Activated CD4-positive, alpha-beta T cell treated with anti-CD3 and anti-CD28 coated beads for 4 hours (primary cell): ENCODE data around the gene RPS5.
"Not testable (repeated sequence)": the region's sequence is repeated elsewhere in the genome, so short reads cannot be mapped to it uniquely, and the experiment has no call there.

ENCODE experiments used
- DNase-seq, 2 donors: peaks; one replicate each; pipeline ENCODE4 v3.0.0-alpha.2; 2020

Gene RPS5

DNA sequence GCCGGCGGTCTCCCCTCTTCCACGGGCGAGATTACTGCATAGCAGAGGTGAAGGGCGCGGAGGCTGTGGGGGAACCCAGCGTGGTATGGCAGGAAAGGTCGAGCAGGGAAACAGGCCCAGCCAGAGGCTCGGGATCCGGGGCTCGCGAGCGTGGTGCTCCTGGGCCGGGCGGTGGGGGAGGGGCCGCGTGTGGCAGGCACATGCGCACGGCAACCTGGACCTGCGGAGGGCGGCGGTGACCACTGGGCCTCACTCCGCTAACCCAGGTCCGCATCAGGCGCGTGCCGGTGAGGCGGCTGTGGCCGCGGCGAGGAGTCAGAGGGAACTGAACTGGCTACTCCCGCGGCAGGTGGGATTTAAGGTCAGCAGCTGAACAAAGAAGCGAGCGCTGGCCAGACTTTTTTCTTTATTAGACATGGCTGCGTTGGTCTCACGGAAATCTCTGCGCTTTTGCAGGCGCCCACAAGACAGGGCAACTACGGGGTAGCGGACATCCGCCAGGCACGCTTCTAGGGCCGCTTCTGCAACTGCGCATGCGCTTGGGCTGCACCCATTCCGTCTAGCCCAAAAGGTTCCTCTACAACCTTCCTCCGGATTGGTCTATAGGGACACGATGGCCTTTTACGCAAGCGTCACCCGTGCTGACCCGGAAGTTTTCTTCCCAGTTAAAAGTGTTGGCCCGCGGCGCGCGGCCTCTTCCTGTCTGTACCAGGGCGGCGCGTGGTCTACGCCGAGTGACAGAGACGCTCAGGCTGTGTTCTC, at the start of gene RPS5:
Gene RPS5 (plus strand): TSS at position 694 of the 762 bp plus-strand sequence. CDS start 869 bp downstream, outside the sequence.
- peak; percentile 94 to 95 for DNase-seq

DNA sequence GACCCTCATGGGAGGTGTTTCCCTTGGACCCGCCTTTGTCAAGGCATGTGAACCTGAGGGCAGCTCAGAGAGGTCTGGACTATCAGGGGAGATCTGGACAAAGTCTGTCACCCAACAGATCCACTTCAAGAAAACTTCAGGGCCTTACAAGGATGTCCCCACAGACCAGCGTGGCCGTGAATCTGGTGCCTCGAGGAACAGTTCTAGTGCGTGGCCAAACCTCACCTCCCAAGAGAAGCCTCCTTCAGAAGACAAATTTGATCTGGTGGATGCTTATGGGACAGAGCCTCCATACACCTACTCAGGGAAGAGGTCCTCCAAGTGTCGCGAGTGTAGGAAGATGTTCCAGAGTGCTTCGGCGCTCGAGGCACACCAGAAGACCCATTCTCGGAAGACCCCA, 48.7 kb upstream of the RPS5 start:
- DNase-seq: no peak

DNA sequence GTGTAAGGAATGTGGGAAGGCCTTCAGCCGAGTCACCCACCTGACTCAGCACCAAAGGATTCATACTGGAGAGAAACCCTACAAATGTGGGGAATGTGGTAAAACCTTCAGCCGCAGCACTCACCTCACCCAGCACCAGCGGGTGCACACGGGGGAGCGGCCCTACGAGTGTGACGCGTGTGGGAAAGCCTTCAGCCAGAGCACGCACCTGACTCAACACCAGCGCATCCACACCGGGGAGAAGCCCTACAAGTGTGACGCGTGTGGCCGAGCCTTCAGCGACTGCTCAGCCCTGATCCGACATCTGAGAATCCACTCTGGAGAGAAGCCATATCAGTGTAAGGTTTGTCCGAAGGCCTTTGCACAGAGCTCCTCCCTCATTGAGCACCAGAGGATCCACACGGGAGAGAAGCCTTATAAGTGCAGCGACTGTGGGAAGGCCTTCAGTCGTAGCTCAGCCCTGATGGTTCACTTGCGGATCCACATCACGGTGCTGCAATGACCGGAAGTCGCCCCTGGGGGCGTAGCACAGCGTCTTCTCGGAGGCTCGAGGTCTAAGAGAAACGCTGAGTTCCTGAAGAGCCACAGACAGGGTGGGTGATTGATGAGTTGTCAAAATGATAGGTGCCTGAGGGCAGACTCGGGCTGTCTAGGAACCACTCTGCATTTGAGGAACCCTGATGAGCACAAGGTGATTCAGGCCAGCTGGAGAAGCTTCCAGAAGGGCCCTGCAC, 48.1 kb upstream of the RPS5 start:
- no peak for DNase-seq

DNA sequence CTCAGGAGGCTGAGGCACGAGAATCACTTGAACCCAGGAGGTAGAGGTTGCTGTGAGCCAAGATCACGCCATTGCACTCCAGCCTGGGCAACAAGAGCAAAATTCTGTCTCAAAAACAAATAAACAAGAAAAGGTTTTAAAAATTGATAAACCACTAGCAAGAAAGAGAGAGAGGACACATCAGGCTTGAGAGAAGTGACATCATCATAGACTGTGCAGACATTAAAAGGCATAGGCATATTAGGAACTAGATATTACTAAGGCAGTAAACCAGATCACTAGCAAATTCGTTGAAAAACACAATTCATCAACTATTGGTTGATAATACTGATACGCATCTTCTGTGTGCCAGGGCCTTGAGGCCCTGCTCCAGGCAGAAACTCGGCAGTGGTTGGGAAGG, 41.5 kb upstream of the RPS5 start:
- no peak for DNase-seq

DNA sequence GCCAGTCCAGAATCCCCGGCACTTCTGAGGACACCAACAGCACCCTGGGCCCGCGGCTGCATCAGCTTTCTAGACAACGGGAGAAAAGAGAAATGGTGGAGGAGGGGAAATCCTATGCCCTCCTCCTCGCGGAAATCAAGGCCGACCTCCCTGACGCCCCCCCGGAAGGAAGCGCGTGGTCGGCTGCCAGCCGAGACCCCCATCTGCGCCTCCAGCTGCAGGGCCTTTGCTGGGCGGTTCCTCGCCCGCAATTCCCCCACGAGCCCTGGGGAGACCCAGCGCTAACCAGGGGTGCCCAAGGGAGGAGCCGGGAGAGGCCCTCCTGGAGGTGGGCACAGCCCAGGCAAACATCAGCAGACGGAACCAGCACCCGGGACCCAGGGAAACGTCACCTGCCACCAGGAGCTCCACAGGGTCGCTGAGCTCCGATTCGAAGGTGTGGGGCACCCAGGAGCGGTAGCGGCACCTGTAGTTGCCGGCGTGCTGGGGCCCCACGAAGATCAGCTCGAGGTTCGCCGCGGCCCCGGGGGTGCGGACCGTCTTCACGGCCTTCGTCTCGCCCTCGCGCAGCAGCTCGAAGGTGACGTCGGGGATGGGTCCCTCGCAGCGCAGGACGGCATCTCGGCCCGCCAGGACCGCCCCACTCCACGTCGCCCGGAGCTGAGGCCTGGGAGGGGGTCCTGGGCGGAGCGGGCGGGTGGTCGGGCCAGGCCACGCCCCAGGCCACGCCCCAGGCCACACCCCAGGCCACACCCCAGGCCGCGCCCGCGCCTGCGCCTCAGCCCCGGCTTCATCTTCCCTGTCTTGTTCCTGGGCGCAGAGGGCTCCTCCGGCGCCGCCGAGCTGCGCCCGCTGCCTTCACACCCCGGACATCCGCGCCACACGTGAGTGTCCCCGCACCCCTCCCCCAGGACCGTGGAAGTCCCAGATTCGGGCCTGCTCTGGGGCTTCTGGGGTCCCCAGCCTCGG, 39.8 kb upstream of the RPS5 start:
- peak; percentile 51 to 62 for DNase-seq

DNA sequence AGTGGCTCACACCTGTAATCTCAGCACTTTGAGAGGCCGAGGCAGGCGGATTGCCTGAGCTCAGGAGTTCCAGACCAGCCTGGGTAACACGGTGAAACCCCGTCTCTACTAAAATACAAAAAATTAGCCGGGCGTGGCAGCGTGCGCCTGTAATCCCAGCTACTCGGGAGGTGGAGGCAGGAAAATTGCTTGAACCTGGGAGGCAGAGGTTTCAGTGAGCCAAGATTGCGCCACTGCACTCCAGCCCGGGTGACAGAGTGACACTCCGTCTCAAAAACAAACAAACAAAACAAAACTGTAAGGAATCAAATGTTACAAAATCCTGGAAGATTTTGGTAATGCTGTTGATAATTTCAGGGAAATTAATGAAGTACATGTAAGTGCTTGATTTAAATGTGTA, 39.0 kb upstream of the RPS5 start:
- DNase-seq: not testable (repeated sequence)

DNA sequence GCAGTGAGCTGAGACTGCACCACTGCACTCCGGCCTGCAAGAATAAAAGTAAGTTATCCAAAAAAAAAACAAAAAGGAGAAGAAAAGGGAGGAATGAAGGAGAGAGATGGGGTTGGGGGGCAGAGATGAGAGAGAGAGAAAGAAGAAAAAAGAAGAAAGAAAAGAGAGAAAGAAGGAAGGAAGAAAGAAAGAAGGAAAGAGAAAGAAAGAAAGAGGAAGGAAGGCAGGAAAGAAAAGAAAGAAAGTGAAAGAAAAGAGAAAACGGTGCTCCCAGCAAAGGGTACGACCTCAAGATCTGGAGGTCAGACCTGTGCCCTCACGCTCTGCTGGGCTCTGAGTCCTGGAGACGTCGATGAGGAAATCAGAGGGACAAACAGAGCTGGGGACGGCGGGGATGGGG, 37.5 kb upstream of the RPS5 start:
- no peak for DNase-seq

DNA sequence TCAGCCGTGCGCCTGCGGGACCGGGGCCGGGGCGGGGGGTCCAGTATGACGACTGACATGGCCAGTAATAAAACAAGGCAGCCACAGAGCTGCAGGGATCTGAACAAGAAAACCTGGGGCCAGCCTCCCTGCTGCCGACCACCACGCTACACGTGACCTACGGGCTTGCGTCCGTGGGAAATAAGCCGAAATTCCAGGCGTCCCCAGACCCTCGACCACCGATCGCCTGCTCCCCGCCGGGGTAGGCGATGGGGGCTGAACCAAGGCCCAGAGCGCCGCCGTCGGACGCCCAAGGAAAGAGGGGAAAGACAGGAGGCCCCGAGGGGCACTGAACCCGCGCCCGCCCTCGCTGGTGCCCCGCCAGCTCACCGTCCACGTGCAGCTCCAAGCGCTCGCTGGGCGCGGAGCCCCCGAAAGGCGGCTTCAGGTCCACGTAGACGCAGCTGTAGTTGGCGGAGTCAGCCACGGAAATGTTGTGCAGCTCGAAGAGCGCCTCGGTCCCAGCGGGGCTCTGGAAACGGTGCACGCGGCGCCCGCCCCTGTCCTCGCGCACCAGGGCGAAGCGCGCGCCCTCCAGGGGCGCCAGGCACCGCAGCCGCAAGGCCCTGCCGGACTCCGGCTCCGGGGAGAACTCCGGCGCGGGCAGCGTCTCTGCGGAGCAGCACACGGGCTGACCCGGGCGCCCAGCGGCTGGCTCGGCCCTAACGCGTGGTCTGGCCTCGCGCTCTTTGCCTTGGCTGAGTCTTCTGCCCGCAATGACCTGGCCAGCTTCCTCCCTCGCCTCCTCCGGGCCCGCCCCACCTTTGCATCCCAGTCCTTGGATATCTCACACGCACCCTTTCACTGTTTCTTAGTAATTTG, 36.8 kb upstream of the RPS5 start:
- DNase-seq: no peak

DNA sequence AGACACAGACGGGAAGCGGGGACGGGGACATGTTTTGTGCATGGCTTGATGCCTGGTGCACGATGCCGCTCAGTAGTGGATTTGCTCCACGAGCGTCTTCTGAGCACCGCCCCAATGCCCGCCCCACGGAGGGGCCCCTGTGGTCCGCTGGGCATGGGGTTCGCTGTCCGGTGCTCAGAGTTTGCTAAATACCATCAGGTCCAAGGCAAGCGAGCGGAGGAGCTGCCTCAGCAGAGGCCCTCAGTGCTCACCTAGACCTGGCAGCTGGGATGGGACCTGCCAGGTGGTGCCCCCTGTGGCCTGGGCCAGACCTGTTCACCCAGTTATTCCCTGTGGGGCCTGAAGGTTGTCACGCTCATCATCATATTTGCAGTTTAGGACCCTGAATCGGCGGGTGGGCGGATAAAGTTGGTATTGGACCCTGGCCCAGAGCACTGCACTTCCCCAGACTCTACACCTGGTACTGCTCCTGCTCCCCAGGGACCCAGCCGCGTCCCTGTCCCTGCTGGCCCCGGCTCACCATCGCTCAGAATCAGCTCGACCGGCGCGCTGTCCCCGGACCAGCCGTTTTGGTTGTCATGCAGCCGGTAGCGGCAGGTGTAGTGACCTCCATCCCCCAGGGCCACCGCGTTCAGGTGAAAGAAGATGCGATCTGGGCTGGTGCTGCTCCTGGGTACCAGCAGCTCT, 36.1 kb upstream of the RPS5 start:
- DNase-seq: no peak

DNA sequence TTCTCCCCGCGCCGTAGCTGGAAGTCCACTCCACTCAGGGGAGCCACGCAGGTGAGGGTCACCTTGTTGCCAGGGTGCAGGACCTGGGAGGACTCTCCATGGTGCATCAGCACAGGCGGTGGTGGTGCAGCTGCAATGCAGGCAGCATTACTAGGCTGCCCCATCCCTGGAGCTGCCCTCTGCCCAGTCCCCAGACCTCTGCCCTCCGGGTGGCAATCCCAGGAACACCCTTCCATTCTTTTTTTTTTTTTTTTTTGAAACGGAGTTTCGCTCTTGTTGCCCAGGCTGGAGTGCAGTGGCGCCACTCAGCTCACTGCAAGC, 35.6 kb upstream of the RPS5 start:
- no peak for DNase-seq

DNA sequence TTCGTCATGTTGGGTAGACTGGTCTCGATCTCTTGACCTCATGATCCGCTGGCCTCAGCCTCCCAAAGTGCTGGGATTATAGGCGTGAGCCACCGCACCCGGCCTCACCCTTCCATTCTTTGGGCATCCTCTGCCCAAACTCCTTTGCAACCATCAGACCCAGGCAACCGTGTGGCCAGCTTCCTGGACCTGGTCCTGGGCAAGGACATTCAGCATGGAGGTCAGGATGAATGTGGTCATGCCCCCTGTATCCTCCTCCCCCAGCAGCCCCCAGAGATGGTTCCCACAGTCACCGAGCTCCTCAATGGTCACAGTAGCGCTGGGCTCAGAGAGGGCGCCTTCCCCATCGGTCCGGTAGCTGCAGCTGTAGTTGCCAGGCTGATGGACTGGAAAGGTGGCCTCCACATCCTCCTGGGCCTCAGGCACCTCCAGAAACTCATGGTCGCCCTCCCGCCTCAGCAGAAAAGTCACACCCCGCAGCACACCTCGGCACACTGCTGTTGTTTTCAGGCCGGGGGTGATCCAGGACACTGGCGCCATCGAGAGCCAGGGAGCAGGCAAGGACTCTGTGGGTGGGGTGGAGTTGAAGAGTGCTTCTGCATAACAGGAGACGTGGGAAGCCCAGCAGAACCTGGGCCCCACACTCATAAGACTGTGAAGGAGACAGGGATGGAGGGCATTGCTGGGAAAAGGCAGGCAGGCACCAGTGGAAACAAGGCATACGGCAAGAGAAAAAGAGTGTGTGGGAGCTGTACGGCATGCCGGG, 34.9 kb upstream of the RPS5 start:
- DNase-seq: no peak

DNA sequence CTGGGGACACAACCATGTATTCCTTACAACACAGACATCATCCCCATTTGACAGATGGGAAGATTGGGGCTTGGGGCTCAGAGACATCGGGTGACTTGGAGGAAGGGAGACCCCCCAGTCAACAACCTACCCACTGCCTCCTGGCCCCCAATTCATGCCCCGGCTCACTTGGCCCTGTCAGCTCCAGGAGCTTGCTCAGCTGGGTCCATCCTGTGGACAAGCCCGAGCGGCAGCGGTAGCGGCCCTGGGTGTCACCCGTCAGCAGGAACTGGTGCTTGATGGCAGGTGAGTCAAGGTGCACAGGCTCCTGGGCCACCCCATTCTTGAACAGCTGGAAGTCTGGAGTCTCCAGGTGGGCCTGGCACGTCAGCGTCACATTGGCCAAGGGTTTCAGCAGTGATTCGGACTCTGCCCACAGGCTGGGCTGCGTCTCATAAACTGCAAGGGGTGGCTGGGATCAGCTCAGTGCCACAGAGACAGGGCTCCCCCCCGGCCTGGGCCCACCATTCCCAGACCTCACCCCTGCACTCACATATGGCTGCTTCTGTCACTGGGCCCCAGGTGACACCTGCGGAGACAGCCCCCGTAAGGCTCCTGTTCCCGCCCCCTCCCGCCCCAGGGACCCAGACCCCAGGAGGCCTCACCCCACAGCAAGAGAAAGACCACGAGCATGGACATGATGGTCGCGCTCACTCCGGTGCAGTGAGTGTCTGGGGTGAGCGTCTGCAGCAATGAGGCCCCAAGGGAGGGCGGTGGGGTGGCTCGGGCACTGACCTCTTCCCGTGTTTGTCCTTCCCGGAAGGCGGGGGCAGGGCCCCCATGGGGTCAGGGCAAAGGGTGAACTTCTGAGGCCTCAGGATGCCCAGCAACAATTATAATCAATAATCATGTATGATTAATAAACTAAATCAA, 34.1 kb upstream of the RPS5 start, which contains the start of gene A1BG:
Gene A1BG (minus strand): TSS at position 733 of the 912 bp plus-strand sequence. CDS start 55 bp downstream, at position 678.
- no peak for DNase-seq

DNA sequence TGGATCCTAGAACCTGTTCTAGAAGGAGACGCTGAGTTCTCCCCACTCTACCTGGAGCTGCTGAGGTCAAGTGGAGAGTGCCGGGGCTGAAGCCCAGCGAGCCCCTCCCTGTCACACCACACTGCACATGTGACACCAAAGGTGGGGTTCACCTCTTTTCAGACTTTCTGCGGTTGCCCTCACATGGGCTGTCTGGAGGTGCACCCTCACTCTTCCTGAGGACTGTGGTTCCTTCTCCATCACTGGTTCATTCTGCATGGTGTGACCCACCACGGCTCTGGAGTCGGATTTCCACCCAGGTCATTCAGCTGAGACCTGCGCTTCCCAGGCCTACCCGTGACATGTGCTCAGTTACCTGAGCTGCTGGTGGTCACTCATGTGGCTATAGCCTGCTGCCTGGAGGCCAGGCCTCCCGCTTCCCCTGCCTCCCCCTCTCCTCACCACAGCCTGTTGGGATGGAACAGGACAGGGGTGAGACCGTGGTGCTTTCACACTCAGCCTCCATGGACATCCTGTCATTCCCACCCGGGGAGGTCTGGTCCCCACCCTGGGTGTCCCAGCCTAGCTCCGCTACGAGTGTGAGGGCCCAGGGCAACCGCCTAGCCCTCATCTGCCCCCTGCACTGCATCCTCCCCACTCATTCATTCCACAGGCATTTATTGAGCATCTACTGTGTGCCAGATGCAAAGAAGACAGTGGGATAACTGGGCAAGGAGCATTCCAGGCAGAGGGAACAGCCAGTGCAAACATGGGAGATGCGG, 33.2 kb upstream of the RPS5 start:
- no peak for DNase-seq

DNA sequence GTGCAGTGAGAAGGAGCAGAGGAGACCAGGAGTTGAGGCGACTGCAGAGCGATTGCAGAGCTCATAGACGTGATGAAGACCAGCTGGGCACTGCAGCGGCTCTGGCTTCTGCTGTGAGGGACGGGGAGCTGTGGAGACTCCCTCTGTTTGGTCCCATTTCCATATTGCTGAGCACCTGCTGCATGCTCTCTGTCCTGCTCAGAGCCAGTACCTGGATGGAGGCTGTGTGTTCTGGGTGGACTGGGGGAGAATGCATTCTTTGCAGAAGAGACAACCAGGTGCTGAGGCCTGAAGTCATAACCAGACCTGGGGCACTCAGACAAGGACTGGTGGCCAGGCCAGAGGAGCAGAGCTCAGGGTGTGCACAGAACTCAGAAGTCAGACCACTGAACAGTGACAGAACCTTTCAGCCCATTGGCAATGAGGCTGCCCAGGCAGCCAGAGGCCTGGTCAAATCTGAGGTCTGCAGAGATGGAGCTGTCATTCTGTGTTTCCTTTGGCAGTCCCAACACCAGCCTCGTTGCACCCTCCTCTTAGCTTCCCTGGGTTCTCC, 32.5 kb upstream of the RPS5 start:
- DNase-seq: no peak

DNA sequence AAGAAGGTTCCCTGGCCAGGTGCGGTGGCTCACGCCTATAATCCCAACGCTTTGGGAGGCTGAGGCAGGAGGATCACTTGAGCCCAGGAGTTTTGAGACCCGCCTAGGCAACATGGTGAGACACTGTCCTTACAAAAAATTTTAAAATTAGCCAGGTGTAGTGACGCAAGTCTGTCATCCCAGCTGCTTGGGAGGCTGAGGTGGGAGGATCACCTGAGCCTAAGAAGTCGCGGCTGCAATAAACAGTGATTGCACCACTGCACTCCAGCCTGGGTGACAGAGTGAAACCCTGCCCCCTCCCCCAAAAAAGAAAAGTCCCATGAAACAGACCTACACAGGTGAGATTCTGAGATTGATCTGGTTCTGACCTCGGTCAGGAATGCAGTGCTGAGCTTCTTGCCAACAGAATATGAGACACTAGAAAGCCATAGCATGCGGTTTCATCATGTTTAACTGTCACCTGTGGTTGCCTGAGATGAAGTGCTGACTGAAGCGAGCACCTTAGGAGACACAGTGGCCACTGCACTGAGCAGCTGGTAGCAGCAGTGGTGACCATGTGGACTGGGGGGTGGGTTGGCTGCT, 31.8 kb upstream of the RPS5 start:
- DNase-seq: no peak

DNA sequence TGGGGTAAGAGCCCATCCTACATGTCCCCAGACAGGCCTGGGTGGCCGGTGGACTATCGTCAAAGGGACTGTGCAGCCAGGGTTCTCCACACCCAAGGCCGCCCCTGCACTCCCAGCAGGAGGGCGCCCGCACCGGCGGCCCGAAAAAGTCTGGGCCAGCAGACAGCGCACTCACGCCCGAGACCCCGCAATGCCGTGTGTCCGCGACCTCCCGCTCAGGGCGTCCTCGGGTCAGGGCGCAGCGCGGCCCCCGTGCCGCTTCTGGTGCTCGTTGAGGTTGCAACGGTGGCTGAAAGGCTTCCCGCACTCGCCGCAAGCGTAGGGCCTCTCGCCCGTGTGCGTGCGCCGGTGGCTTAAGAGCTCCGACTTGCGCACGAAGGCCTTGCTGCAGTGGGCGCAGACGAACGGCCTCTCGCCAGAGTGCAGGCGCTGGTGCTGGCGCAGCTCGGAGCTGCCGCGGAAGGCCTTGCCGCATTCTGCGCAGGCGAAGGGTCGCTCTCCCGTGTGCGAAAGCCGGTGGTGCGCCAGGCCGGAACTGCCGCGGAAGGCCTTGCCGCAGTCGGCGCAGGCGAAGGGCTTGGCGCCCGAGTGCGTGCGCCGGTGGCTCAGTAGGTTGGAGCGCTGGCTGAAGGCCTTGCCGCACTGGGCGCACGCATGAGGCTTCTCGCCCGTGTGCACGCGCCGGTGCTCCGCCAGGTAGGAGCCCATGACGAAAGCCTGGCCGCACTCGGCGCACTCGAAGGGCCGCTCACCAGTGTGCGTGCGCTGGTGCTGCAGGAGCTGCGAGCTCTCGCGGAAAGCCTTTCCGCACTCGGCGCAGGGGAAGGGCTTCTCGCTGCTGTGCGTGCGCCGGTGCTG, 30.9 kb upstream of the RPS5 start:
- DNase-seq: peak in 1 of 2 donors; percentile 27
